NCI-H2171 treated with DMSO at 0.1 percent for 48 hours (cell line): ENCODE data around the gene SMARCA2.
A peak's percentile ranks its signal among the peaks of the same experiment; 100 is the strongest.

Experiments used
- DNase-seq: peaks from one replicate; lab custom pipeline; 2025; lab: John Stamatoyannopoulos, UW

SMARCA2 gene

GRCh38 chr9:2214707-2215106, 199.6 kb downstream of the SMARCA2 start:
- DNase-seq = no peak

GRCh38 chr9:2215921-2216441, 200.8 kb downstream of the SMARCA2 start:
- no peak for DNase-seq

DNA sequence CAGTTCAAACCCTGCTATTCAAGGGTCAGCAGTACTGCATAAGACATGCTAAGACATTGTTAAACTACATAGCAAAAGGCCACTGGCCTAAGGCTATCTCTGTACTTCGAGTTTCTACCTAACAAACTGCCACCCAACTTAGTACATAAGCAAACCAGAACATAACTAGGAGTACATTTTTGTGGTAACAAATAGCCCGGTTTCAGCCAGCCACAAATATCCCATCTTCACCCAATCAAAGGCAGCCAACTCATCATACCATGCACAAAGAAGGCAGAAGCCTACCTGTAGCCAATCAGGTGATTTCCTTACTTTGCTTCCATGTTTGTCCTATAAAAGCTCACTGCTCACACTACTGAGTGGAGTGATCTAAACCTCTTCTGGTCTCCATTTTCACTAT, 201.4 kb downstream of the SMARCA2 start:
- DNase-seq = no peak

DNA sequence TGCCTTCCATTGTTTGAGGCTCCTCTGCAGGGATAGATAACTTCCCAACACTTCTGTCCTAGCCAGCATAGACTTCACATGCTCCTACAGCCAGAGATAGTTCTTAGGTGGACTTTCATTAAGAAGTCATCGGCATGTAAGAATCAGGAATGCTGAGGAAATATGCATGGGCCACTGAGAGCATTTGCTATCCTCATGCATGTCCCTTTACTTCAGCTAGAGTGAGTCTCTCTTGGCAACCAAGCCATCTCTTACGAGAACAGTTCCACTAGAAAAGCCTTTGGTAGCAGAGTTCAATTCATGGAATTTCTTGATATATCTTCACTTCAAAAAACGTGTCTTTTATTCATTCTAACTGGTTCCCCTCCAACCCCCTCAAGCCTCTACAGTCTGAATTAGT, 202.4 kb downstream of the SMARCA2 start:
- no peak for DNase-seq

GRCh38 chr9:2220036-2220435, 204.9 kb downstream of the SMARCA2 start:
- no peak for DNase-seq

- DNase-seq = no peak
These were observed 212.2 kb downstream of the SMARCA2 start for GRCh38 chr9:2227144-2227867.

DNA sequence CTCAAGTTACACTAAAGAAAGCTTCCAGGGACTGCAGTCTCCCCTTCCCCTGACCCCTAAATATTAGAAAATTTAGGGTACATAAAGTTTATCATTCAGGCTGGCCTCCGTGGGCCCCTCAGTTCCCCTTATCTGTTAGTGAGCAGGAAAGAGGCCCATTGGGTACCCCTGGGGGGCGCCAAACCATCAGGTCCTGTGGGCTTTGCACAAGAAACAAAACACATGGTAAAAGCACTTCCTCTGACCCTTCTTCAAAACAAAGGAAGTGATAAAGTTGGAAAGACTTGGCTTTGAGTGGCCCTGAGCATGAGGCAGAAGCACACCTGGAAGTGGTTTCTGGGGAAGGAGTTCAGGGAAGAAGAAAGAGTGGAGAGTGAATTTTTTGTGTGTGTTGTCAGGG, 213.0 kb downstream of the SMARCA2 start:
- no peak for DNase-seq

DNA sequence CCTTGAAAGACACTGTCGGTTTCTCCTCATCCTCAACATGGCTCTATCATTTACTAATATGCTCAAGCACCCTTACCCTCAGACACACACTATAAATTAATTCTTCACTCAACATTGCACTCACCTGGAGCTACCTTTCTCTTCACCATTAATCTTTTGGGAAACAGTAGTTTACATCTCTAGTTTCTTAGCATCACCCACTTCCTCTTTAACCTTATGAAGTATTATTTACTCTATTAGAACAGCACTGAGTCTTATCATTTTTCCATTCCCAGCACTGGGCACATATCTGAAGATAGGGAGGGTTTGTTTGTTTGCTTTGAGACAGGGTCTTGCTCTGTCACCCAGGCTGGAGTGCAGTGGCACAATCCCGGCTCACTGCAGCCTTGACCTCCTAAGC, 213.5 kb downstream of the SMARCA2 start:
- DNase-seq = no peak

DNA sequence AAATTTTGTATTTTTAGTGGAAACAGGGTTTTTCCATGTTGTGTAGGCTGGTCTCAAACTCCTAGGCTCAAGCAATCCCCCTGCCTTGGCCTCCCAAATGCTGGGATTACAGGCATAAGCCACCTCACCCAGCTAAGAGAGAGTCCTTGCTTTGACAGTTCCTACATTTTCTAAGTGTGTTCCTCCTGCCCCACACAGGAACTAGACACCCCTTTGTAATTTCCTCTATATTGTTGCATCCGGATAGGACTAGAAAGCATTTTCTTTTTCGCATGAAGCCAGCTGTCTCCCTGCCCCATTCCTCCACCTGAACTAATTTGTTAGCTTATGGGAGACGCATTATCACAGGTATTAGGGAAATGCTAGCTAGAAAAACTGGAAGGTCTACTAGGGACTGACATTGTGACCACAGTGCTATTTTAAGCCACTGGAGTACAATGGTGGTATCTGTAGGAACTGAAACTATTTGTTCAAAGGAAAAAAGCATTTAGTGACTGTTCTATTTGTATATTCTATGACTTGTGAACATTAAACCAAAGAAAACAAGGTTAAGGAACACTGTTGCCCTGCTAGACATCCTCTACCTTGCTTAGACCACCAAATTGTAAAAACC, 214.1 kb downstream of the SMARCA2 start:
- no peak for DNase-seq

DNA sequence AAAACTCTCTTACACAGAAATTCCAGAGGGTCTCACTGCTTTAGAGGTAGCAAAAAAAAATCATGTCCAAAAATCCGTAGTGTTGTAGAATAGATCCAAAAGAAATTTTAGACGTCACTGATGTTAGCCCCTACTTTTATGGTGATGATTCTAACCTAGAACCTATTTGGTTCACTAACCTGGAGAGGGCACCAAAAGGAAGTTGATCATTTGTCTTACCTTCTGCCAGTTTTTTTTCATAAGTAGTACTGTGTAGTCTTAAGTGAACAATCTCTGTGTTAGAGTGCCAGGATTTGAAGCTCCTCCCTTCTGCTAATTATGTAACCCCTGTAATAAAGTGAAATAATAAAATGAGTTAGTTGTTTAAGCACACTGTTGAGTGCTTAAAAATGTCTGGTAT, 215.2 kb downstream of the SMARCA2 start:
- peak; percentile 36 for DNase-seq

- DNase-seq = no peak
These were observed 216.0 kb downstream of the SMARCA2 start for GRCh38 chr9:2231101-2231500.

DNA sequence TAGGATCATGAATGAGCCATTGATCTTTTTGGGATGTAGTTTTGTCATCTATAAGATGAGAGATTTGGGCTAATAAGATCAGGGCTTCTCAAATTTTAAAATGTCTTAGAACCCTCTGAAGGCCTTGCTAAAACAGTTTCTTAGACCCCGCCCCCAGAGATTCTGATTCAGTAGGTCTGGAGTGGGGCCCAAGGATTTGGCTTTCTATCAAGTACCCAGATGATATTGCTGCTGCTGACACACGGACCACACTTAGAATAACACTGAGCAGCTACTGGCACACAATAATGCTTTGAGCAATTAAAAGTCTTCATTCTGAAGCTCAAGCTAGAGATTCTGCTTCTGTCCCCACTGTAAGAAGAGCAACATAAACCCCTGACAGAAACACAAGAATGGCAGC, 216.7 kb downstream of the SMARCA2 start:
- DNase-seq = no peak

DNA sequence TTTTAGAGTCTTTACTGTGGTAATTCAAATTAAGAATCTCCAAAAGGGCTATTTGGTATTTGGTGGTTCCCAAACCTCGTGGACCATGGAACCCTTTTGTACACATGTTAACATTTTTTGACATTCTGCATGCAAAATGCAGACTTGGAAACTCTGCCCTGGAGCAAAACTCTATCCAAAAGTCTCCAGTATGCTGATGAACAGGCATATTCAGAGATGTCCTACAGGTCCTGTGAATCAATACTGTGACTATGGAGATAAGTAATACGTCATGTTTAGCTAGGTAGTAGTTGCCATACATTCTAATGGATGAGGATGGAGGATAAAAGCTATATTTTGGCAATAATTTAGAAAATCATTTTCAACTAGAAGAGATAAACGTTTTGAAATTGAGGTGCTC, 218.1 kb downstream of the SMARCA2 start:
- DNase-seq = no peak

DNA sequence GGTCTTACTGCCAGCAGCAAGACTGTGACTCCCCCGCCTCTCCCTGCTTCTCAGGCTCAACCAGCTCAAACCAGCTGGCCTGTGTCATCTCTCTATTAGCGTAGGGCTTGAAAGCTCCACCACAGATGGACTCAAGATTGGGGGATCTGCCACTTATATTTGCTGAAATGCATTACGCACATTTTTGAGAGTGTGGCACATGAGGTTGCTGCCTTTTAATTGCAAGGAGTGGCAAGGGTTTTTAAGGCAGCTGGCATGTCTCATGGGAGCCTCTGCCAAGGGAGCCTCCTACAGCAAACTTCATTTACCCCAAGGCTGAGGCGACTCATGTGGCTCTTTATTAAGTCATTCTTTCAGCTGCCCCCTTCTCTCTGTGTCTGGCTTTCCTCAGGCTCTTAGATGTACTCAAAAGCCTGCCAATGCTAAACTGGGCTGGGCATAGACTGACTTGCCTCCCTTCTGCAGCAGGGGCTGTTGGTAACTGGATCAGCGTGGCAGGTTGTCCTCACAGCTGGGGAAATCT, 219.3 kb downstream of the SMARCA2 start:
- peak; percentile 100 for DNase-seq

DNA sequence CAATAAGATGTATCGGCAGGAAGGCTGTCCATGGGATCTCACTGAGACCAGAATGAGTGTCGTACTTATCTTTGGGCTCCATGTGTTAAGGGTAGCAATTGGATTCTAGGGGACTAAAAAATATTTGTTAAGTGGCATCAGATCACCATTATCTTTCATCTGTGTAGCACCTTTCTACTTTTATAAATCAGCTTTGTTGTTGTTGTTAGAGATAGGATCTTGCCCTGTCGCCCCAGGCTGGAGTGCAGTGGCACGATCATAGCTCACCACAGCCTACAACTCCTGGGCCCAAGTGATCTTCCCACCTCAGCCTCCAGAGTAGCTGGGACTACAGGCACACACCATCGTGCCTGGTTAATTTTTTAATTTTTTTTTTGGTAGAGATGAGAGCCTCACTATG, 220.5 kb downstream of the SMARCA2 start:
- DNase-seq = peak; percentile 16

- DNase-seq = no peak
These were observed 221.7 kb downstream of the SMARCA2 start for GRCh38 chr9:2236850-2237249.

- DNase-seq = no peak
These were observed 226.3 kb downstream of the SMARCA2 start for GRCh38 chr9:2241461-2241835.

DNA sequence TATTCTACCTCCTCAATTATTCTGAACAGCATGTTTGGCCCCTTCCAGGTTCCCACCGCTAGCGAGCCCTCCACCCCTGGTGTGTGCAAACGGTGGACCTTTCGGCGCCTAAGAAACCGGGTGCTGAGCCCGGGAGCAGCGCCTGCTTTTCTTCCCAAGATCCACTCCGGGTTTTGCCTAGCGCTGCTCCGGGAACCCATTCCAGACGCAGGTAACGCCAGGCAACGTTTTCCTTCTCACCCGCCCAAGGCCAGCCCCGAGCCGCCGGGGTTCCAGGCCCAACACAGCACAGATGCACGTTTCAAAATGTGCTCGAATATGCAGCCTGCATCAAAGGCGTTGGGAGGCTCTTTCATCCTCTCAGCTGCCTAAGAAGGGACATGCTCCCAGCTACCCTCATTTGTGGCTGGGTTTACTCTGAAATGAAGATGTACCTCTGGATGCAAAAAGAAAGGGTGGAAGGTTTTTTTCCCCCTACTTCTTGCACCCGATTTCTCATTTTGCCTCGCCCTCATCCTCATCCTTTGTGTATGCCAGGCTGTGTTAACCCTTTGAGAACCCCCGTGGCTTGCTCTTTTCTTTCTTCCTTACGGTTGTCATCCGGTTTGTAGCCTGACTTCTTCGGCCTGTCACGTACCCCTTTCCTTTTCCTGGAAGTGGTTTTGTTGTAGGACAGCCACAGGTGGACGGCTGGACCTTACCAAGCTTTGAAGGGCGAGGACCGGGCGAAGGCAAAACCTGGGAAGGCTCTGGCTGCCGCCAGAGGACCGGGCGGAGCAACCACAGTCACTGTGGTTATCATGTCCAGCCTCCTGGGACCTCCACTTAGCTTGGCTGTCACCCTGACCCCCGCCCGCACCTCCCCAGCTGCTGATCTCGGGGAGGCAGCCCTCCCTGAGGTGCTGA, 226.9 kb downstream of the SMARCA2 start:
- peak; percentile 96 for DNase-seq

DNA sequence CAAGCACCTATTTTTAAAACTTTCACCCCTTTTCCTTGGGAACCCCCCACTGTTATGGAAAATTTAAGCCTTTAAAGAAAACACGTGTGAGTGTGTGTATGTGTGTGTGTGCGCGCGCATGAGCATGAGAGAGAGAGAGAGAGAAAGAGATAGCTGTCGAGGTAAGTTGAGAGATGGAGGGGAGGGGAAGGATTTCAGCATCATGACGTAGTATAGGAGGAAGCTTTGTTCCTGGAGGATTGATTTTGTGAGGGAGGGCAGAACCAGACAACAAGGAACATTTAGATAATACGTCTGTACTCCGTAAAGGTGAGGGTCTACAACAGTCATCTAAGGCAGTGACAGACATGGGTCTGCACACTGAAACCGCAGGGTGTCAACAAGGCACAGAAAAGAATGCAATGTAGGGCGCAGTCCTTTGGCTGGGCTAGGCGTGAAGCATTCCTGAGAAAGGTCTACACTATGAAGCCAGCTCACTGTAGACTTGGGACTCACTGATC, 227.7 kb downstream of the SMARCA2 start:
- DNase-seq = peak; percentile 82
